Neuron (in vitro differentiated cells): ENCODE measurements around the gene ATP5ME.

Source experiments
- H2AFZ ChIP-seq: one replicate; pipeline ENCODE4 v1.6.1; 2013; ENCODE audit warnings: low read depth, mild to moderate bottlenecking, inconsistent platforms, low read length, moderate library complexity
- H3K27me3 ChIP-seq: one replicate; pipeline ENCODE4 v1.6.1; 2013; ENCODE audit warnings: low read length; ENCODE audit not compliant: insufficient read depth
- H3K36me3 ChIP-seq: one replicate; pipeline ENCODE4 v1.6.1; 2013; ENCODE audit warnings: low read length; ENCODE audit not compliant: insufficient read depth
- H3K4me1 ChIP-seq: one replicate; pipeline ENCODE4 v1.6.1; 2013; ENCODE audit warnings: low read length; ENCODE audit not compliant: insufficient read depth
- H3K4me3 ChIP-seq: 2 replicates; pipeline ENCODE4 v1.5.1; 2013; ENCODE audit warnings: mild to moderate bottlenecking, low read length, moderate library complexity
- H3K9me3 ChIP-seq: one replicate; pipeline ENCODE4 v1.6.1; 2013; ENCODE audit warnings: low read length

ATP5ME gene

GRCh38 chr4:623914-624566, 50.0 kb downstream of the ATP5ME start:
- no peaks in the 10 kb centered on the region for H3K9me3 ChIP-seq
- H3K4me3 ChIP-seq: no peak overlapping the region
- H3K4me1 ChIP-seq: no peaks in the 10 kb centered on the region
- H3K36me3 ChIP-seq: no peaks in the 10 kb centered on the region
- no peak overlapping the region for H2AFZ ChIP-seq
- peaks cover 3% of the 10 kb centered on the region for H3K27me3 ChIP-seq

DNA sequence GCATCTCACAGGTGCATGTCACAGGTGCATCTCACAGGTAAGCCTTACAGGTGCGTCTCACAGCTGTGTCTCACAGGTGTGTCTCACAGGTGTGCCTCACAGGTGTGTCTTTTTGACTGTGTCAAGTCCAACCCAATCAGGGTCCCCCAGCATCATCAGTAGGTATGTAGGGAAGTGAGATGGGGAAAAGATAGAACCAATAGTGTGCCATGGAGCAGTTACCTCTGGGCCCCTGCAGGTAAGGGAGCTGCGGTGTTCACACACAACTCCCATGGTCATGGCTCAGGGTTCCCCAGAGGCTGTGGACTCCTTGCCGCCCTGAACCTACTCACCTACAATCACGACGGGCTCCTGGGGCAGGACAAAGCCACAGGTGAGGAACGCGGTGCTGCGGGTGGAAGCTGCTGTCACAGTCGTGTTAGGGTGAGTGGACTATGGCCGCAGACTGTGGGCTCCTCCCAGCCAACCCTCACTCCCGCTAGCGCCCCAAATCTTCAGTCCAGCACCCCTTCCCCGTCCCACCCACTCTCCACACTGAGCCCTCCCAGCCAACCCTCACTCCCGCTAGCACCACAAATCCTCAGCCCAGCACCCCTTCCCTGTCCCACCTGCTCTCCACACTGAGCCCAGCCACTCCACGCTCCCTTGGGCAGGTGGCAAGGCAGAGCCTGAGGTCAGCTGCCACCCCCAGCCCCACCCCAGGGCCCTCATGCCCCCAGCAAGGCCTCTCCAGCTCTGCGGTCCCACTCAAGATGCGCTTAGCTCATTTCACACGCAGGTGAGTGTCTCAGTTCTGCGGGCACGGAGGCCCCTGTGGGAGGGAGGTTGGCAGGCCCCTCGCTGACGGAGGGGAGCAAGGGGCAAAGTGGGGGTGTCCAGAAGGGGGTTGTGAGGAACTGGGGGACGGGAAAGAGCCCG, 50.8 kb downstream of the ATP5ME start:
- no peak overlapping the region for H2AFZ ChIP-seq
- H3K27me3 ChIP-seq: peaks cover 3% of the 10 kb centered on the region
- H3K4me3 ChIP-seq: no peak overlapping the region
- no peaks in the 10 kb centered on the region for H3K36me3 ChIP-seq
- no peaks in the 10 kb centered on the region for H3K4me1 ChIP-seq
- H3K9me3 ChIP-seq: no peaks in the 10 kb centered on the region
